GM18508 (cell line): ENCODE data around the gene PHACTR1.

Experiments
- ATAC-seq: cut with Tn5 transposase; IDR thresholded peaks from one replicate; pipeline ENCODE4 v1.9.1; 2021; ENCODE audit warnings: moderate number of reproducible peaks; ENCODE audit not compliant: insufficient read depth, unreplicated experiment

The PHACTR1 gene

DNA sequence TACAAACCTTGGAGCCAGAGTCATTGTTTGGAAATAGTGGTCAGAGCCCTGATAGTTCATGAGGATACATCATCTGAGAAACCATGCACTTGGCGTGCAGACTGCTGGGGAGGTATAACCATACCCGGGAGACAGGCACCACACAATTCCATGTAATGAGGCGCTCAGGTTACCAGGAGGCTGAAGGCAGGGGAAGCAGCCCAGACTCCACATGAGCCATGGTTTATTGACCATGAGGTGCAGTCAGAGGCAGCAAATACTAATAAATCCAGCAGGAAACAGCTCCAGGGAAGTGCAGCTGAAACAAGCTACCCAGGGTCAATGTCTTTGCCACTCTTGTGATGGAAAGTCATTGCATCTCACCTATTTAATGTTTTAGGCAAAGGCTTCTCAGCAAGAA, 455.7 kb downstream of the PHACTR1 start:
- ATAC-seq: no peak

GRCh38 chr6:13175087-13175486, 458.5 kb downstream of the PHACTR1 start:
- no peak for ATAC-seq

- ATAC-seq: no peak
Measured at GRCh38 chr6:13175759-13176158, 459.2 kb downstream of the PHACTR1 start.

- no peak for ATAC-seq
Measured at GRCh38 chr6:13177664-13178063, 461.1 kb downstream of the PHACTR1 start.

DNA sequence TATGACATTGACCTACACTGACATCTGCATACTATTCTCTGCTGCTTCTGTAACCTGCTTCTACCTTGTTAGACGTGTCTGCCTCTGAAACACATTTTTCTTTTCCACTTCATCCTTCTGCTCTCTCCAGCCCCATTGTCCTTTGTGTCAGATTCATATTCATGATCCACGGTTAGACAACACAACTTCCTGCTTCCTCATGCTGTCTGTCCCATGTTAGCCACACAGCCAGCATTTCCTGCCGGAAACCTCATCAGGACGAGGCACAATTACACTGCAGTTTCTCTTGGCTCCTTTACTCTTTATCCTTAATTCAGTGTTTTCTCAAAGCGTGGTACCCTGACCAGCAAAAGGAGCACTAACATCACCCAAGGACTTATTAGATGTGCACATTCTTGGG, 461.5 kb downstream of the PHACTR1 start:
- no peak for ATAC-seq

DNA sequence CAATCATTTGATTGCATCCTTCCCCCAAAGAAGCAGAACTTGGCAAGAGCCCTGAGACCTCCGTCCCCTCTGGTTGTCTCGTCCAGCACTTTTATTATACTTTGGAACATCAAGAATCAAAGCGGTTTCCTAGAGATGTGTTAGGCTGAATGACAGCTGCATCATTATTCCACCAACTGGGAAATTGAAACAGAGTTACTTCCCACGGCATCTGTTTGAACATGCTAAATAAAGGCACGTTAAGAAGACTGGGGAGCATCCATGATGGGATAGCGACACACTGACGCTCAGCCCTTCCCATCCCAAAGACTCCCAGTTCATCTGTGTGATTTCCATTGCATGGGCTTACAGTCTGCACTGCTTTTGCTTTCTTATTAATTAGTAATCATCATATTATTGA, 464.0 kb downstream of the PHACTR1 start:
- ATAC-seq: no peak

- no peak for ATAC-seq
Measured at GRCh38 chr6:13181393-13181792, 464.8 kb downstream of the PHACTR1 start.

DNA sequence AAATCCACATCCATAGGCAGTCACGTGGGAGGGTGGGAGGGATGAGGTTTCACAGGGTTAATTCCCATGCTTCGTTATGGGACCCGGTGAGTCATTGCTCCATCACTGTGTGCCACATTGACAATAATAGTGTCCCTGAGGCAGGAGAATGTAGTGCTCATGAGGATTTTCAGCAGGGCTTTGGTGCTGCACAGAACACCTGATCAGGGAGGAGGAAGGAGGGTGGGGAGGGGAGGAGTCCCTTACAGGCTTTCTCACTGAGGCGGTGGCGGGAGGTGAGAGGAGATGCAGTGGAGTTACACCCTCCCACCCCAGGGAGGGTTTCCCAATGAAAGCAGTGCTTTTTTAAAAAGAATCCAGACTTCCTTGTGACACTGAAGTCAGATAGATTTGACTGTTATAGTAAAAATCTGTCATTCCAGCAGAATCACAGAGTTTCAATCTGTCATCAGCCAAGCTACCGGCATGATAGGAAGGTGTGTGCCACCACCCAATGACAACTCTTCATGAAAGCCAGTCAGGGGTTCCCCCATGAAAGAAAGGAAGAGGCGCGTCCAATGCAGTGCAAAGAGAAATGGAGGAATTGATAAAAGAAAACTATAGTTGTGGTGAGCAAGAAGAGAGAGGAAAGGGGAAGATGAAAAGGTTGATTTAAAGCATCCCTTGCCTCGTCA, 467.0 kb downstream of the PHACTR1 start:
- no peak for ATAC-seq

DNA sequence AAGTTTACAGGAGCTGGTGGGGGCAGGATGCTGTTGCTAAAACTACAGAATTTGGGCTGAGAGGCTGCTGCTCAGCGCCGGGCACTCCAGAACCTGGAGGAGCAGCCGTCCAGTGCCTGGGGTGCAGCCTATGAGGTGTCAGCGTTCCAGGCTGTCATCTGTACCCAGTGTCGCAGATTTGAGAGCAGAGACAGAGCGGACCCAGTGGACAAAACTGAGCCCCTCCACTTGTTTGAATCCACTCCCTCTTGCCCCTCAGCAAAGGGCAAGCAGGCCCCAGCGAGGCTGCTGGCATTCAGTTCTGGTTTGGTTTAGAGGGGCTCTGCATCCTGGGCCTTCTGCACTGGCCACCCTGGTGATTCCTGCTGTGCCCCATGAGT, 467.5 kb downstream of the PHACTR1 start:
- no peak for ATAC-seq

DNA sequence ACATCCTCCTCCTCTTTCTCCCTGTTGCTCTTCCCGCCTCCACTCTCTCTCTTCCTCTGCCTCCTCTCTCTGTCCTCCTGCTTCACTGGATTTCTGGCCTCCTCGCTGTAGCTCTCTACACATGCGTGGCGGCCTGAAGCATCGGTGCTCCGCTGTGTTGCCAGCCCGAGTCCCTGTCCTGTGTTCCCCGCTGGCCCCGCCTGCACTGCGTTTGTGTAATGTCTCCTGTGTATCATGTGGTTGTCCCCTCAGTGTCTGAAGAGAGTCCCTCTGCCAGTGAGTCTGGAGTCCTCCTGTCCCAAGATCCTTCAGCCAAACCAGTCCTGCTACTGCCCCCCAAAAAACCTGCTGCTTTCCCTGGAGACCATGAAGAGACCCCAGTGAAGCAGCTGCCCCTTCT, 468.0 kb downstream of the PHACTR1 start:
- ATAC-seq: no peak

DNA sequence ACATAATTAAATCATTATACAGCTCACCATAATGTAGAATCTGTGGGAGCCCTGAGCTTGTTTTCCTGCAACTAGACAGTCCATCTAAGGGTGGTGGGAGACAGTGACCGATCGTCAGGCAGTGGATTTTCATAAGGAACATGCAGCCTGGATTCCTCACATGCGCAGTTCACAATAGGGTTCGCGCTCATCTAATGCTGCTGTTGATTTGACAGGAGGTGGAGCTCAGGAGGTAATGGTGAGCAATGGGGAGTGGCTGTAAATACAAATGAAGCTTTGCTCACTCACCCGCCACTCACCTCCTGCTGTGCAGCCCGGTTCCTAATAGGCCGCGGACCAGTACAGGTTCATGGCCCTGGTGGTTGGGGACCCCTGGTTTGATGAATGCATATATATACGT, 470.3 kb downstream of the PHACTR1 start:
- no peak for ATAC-seq

- ATAC-seq: no peak
Measured at GRCh38 chr6:13187692-13188091, 471.1 kb downstream of the PHACTR1 start.

DNA sequence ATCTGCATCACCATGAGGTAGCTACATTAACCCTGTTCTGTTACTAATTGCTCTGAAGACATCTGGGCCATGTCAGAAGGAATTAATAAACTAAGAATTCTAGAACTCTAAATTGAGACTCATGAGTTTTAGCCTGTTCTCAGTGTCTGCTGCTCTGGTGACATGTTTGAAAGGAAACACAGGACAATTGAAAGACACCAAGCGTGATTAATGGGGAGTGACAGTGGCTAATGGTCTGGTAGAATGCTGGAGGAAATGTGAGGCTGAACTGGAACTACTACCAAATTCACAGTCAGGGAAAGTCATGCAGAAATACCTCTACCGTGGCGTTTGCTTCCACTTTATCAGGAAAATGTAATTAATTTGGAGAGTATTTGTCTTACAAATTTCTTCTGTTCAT, 471.7 kb downstream of the PHACTR1 start:
- ATAC-seq: no peak

GRCh38 chr6:13189710-13190109, 473.1 kb downstream of the PHACTR1 start:
- ATAC-seq: no peak

GRCh38 chr6:13190376-13190775, 473.8 kb downstream of the PHACTR1 start:
- ATAC-seq: no peak

- no peak for ATAC-seq
Measured at GRCh38 chr6:13191461-13191860, 474.9 kb downstream of the PHACTR1 start.

- no peak for ATAC-seq
Measured at GRCh38 chr6:13194852-13195251, 478.3 kb downstream of the PHACTR1 start.

DNA sequence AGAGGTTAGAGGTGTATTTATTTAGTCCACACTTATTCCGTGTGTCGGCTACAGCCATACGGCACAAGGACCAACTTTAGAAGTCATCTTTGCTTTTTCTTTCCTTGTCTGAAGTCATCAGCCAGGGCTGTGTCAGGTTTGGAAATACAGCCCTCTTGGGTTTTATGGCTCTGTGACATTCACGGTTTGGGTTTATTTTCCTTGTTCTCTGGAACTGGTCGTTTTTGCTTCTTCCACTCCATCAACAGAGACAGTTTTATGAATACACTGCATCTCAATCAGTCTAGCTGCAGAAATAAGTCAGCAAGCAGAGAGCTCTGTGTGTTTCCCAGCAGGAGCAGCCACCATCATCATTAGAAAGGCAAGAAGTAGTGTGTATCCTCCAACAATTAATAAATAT, 479.2 kb downstream of the PHACTR1 start:
- ATAC-seq: no peak

DNA sequence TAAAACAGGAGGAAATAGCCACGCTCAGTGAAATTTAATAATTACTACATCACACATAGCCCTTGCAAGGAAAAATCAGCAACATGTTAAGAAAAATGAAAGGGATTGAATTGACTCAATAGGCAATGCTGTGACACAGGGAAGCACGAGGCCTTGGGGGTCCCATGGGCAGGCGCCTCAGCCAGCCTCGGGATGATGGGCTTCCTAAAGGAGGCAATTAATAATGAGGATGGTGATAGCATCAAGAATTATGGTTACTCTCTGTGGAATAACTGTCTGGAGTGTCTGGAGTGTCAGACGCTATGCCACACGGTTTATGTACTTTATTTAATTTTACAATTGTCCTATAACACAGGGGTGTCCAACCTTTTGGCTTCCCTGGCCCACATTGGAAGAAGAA, 481.6 kb downstream of the PHACTR1 start:
- no peak for ATAC-seq

- ATAC-seq: no peak
Measured at GRCh38 chr6:13201336-13201735, 484.8 kb downstream of the PHACTR1 start.

GRCh38 chr6:13203145-13203544, 486.6 kb downstream of the PHACTR1 start:
- no peak for ATAC-seq

GRCh38 chr6:13205106-13205505, 488.5 kb downstream of the PHACTR1 start:
- ATAC-seq: no peak

DNA sequence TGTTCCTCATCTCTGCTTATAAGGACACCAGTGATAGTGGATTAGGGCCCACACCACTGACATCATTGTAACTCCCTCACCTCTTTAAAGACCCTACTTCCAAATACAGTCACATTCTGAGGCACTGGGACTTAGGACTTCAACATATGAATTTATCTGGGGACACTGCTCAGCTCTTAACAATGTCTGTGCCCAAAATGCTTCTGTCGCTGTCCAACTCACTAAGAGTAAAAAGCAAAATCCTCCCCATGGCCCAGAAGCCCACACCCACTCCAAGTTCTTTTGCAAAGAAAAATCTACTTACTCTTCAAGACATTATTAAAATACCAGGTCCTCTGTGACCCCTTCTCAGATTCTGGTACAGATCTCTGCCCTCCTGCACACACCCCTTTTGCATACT, 495.5 kb downstream of the PHACTR1 start:
- no peak for ATAC-seq
